Activated CD4-positive, alpha-beta T cell treated with anti-CD3 and anti-CD28 coated beads, Interleukin-2, Interleukin-4, amounts not matched to agents 100 ng/mL and 50 ng/mL, durations not matched to agents 16 hours and 8 hours (primary cell): ENCODE measurements around the gene SLC16A7.

ENCODE experiments used
- DNase-seq: peaks from one replicate; pipeline ENCODE4 v3.0.0-alpha.2; 2020; ENCODE audit warnings: low spot score

Gene SLC16A7

GRCh38 chr12:59668674-59669073 lies 72.8 kb downstream of the SLC16A7 start:
- no peak for DNase-seq

GRCh38 chr12:59672273-59672672 lies 76.4 kb downstream of the SLC16A7 start:
- no peak for DNase-seq

- DNase-seq = no peak
These were observed 79.6 kb downstream of the SLC16A7 start for GRCh38 chr12:59675461-59675860.

- DNase-seq = no peak
These were observed 82.0 kb downstream of the SLC16A7 start for GRCh38 chr12:59677857-59678256.

- no peak for DNase-seq
These were observed 83.1 kb downstream of the SLC16A7 start for GRCh38 chr12:59678759-59679411.

- DNase-seq = no peak
These were observed 93.9 kb downstream of the SLC16A7 start for GRCh38 chr12:59689776-59690175.

- no peak for DNase-seq
These were observed 99.5 kb downstream of the SLC16A7 start for GRCh38 chr12:59695379-59695778.

- no peak for DNase-seq
These were observed 102.8 kb downstream of the SLC16A7 start for GRCh38 chr12:59698600-59698999.

GRCh38 chr12:59699421-59700152 lies 103.8 kb downstream of the SLC16A7 start:
- DNase-seq = no peak

GRCh38 chr12:59700153-59700450 lies 104.3 kb downstream of the SLC16A7 start:
- no peak for DNase-seq

GRCh38 chr12:59708064-59708463 lies 112.2 kb downstream of the SLC16A7 start:
- DNase-seq = no peak

GRCh38 chr12:59708484-59708883 lies 112.7 kb downstream of the SLC16A7 start:
- no peak for DNase-seq

GRCh38 chr12:59710004-59710628 lies 114.3 kb downstream of the SLC16A7 start:
- DNase-seq = no peak

- no peak for DNase-seq
These were observed 115.1 kb downstream of the SLC16A7 start for GRCh38 chr12:59710964-59711363.

- DNase-seq = no peak
These were observed 119.6 kb downstream of the SLC16A7 start for GRCh38 chr12:59715434-59715833.

GRCh38 chr12:59716043-59716442 lies 120.2 kb downstream of the SLC16A7 start:
- no peak for DNase-seq

GRCh38 chr12:59717436-59717835 lies 121.6 kb downstream of the SLC16A7 start:
- no peak for DNase-seq

GRCh38 chr12:59719701-59720100 lies 123.9 kb downstream of the SLC16A7 start:
- no peak for DNase-seq

- DNase-seq = no peak
These were observed 127.7 kb downstream of the SLC16A7 start for GRCh38 chr12:59723520-59723919.

- DNase-seq = no peak
These were observed 128.3 kb downstream of the SLC16A7 start for GRCh38 chr12:59724011-59724695.

- DNase-seq = no peak
These were observed 137.4 kb downstream of the SLC16A7 start for GRCh38 chr12:59733200-59733599.

- DNase-seq = no peak
These were observed 138.5 kb downstream of the SLC16A7 start for GRCh38 chr12:59734371-59734770.

- DNase-seq = no peak
These were observed 139.4 kb downstream of the SLC16A7 start for GRCh38 chr12:59735231-59735630.
